GM21528 (cell line): ENCODE results near the gene PWWP2B.
"Not testable (repeated sequence)": the region's sequence is repeated elsewhere in the genome, so short reads cannot be mapped to it uniquely, and the experiment has no call there.

Experiments
- ATAC-seq: cut with Tn5 transposase; IDR thresholded peaks from one replicate; pipeline ENCODE4 v1.9.1; 2021; ENCODE audit warnings: mild to moderate bottlenecking, moderate library complexity; ENCODE audit not compliant: unreplicated experiment, low FRiP score

PWWP2B gene

GRCh38 chr10:132397036-132397541 is at the start of gene PWWP2B:
PWWP2B (plus strand) TSS chr10:132397200; CDS start chr10:132397227, 27 bp downstream.
- ATAC-seq, result peak; percentile 50

GRCh38 chr10:132347211-132347930 is 49.6 kb upstream of the PWWP2B start:
- no peak for ATAC-seq

- ATAC-seq, result no peak
Measured at GRCh38 chr10:132347931-132348267, 49.1 kb upstream of the PWWP2B start.

GRCh38 chr10:132349766-132350165 is 47.2 kb upstream of the PWWP2B start:
- no peak for ATAC-seq

- no peak for ATAC-seq
Measured at GRCh38 chr10:132350391-132350790, 46.6 kb upstream of the PWWP2B start.

GRCh38 chr10:132350946-132351345 is 46.1 kb upstream of the PWWP2B start:
- no peak for ATAC-seq

- no peak for ATAC-seq
Measured at GRCh38 chr10:132351611-132352010, 45.4 kb upstream of the PWWP2B start.

GRCh38 chr10:132352462-132353308 is 44.3 kb upstream of the PWWP2B start:
- ATAC-seq, result not testable (repeated sequence)

- no peak for ATAC-seq
Measured at GRCh38 chr10:132353456-132354355, 43.3 kb upstream of the PWWP2B start.

GRCh38 chr10:132354356-132355094 is 42.5 kb upstream of the PWWP2B start:
- no peak for ATAC-seq

GRCh38 chr10:132355297-132355696 is 41.7 kb upstream of the PWWP2B start:
- ATAC-seq, result no peak

GRCh38 chr10:132355754-132356153 is 41.2 kb upstream of the PWWP2B start:
- ATAC-seq, result no peak

- ATAC-seq, result no peak
Measured at GRCh38 chr10:132356621-132357195, 40.3 kb upstream of the PWWP2B start.

- ATAC-seq, result no peak
Measured at GRCh38 chr10:132357286-132358058, 39.5 kb upstream of the PWWP2B start.

GRCh38 chr10:132359305-132360040 is 37.5 kb upstream of the PWWP2B start:
- no peak for ATAC-seq

- ATAC-seq, result no peak
Measured at GRCh38 chr10:132360766-132361447, 36.1 kb upstream of the PWWP2B start.

GRCh38 chr10:132361581-132362101 is 35.4 kb upstream of the PWWP2B start:
- ATAC-seq, result no peak
